Measurements from ENCODE around the gene OXT.

DNA sequence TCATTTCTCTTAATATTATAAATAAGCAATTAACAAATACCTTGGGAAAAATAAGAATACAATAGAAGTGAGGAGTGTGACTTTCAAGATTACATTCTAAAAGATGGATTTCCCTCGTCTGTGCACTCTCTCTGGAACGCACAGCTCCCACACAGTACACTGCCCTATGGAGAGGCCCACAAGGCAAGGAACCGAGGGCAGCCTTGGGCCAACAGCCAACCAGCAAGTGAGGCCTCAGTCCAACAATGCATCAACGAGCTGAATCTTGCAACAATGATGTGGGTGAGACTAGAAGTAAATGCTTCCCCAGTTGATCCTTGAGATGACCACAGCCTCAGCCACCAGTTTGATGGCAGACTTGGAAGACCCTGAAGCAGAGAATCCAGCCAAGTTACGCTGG is 47.6 kb downstream of the OXT start:
- TF ChIP-seq, protein P1, sequence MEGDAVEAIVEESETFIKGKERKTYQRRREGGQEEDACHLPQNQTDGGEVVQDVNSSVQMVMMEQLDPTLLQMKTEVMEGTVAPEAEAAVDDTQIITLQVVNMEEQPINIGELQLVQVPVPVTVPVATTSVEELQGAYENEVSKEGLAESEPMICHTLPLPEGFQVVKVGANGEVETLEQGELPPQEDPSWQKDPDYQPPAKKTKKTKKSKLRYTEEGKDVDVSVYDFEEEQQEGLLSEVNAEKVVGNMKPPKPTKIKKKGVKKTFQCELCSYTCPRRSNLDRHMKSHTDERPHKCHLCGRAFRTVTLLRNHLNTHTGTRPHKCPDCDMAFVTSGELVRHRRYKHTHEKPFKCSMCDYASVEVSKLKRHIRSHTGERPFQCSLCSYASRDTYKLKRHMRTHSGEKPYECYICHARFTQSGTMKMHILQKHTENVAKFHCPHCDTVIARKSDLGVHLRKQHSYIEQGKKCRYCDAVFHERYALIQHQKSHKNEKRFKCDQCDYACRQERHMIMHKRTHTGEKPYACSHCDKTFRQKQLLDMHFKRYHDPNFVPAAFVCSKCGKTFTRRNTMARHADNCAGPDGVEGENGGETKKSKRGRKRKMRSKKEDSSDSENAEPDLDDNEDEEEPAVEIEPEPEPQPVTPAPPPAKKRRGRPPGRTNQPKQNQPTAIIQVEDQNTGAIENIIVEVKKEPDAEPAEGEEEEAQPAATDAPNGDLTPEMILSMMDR (conservative IDR thresholded peaks at IDR 0.05; ENCODE audit: low read length), result no peak
- no peak for TF ChIP-seq EZH2phosphoT487 (IDR thresholded peaks at IDR 0.05; ENCODE audit: borderline replicate concordance)

Data from Loucy (cell line).